Fibroblast of lung (primary cell): ENCODE results near the gene COL4A1. TPM values are rescaled to one million over a fixed set of nuclear protein-coding genes. Genes with fewer than 3 reads are reported as not detected.

Experiments used
- DNase-seq, 2 donors: peaks; one replicate each; pipeline versions ENCODE4 v3.0.0 to v3.0.0-alpha.2; 2010; ENCODE audit warnings: low read depth in 2 of 2
- H2AFZ ChIP-seq: 2 replicates; pipeline ENCODE4 v1.5.1; 2012; ENCODE audit warnings: low read length, control low read depth, inconsistent platforms
- H3K27ac ChIP-seq: 2 replicates; pipeline ENCODE4 v1.5.1; 2011; ENCODE audit warnings: low read length, control low read depth; ENCODE audit not compliant: insufficient read depth
- H3K27me3 ChIP-seq: 2 replicates; pipeline ENCODE4 v1.5.1; 2011; ENCODE audit warnings: mild to moderate bottlenecking, low read length; ENCODE audit not compliant: control insufficient read depth, insufficient read depth
- H3K36me3 ChIP-seq: 2 replicates; pipeline ENCODE4 v1.5.1; 2011; ENCODE audit warnings: low read length; ENCODE audit not compliant: control insufficient read depth, insufficient read depth
- H3K4me1 ChIP-seq: 2 replicates; pipeline ENCODE4 v1.5.1; 2011; ENCODE audit warnings: low read length; ENCODE audit not compliant: control insufficient read depth, insufficient read depth; ENCODE audit errors: extremely low read depth
- H3K4me2 ChIP-seq: 2 replicates; pipeline ENCODE4 v1.5.1; 2011; ENCODE audit warnings: low read length, control low read depth; ENCODE audit not compliant: insufficient read depth; ENCODE audit errors: extremely low read depth
- H3K4me3 ChIP-seq, 4 experiments: fragments of 200-600 bp in 1 of 4; sonication (generic) in 1 of 4; replicated peaks in 1 of 4; 2 replicates each; pipeline ENCODE4 v1.5.1; 2011 to 2016; ENCODE audit warnings: low read length in 4 of 4, low read depth in 3 of 4, mild to moderate bottlenecking in 3 of 4, control low read depth in 2 of 4, inconsistent platforms in 1 of 4, mixed read lengths in 1 of 4; ENCODE audit not compliant: insufficient read depth in 1 of 4; ENCODE audit errors: control extremely low read depth in 1 of 4
- H3K79me2 ChIP-seq: 2 replicates; pipeline ENCODE4 v1.5.1; 2012; ENCODE audit warnings: mild to moderate bottlenecking, low read length, inconsistent platforms; ENCODE audit not compliant: control insufficient read depth, insufficient read depth
- H3K9ac ChIP-seq: 2 replicates; pipeline ENCODE4 v1.5.1; 2011; ENCODE audit warnings: mild to moderate bottlenecking, low read length, control low read depth; ENCODE audit not compliant: insufficient read depth
- H3K9me3 ChIP-seq: 2 replicates; pipeline ENCODE4 v1.5.1; 2012; ENCODE audit warnings: low read depth, low read length; ENCODE audit not compliant: control insufficient read depth, insufficient read depth
- H4K20me1 ChIP-seq: 2 replicates; pipeline ENCODE4 v1.5.1; 2011; ENCODE audit warnings: low read length; ENCODE audit not compliant: control insufficient read depth, insufficient read depth; ENCODE audit errors: extremely low read depth
- CTCF ChIP-seq, 2 donors: IDR thresholded peaks in 1 of 2; conservative IDR thresholded peaks in 1 of 2; 1 replicate in 1 of 2; 2 replicates in 1 of 2; pipeline ENCODE4 v1.5.1; 2011 to 2012; ENCODE audit warnings: low read length in 2 of 2, control low read depth in 1 of 2, inconsistent platforms in 1 of 2, low read depth in 1 of 2, mild to moderate bottlenecking in 1 of 2
- EZH2 ChIP-seq: IDR thresholded peaks from 2 replicates; pipeline ENCODE4 v1.5.1; 2012; ENCODE audit warnings: low read length, control low read depth, mild to moderate bottlenecking; ENCODE audit errors: missing control alignments
- polyA plus RNA-seq, 2 donors: library from polyadenylated mRNA; depleted of rRNA in 1 of 2; stranded (reverse) in 1 of 2; unstranded in 1 of 2; fragments of >200 nt; gene quantifications; 2 replicates each; pipeline ENCODE4 v1.2.1, GENCODE V29; 2011 to 2012; ENCODE audit warnings: missing spikeins in 1 of 2
- total RNA-seq: library from RNA; depleted of rRNA; stranded (reverse); fragments of >200 nt; gene quantifications from 2 replicates; pipeline ENCODE4 v1.2.1, GENCODE V29; 2014

COL4A1 gene
- total and polyA plus RNA-seq, 2 donors (not counting 1 experiment from before 2014, with no cell fraction given) = 34.0 to 607 TPM

DNA sequence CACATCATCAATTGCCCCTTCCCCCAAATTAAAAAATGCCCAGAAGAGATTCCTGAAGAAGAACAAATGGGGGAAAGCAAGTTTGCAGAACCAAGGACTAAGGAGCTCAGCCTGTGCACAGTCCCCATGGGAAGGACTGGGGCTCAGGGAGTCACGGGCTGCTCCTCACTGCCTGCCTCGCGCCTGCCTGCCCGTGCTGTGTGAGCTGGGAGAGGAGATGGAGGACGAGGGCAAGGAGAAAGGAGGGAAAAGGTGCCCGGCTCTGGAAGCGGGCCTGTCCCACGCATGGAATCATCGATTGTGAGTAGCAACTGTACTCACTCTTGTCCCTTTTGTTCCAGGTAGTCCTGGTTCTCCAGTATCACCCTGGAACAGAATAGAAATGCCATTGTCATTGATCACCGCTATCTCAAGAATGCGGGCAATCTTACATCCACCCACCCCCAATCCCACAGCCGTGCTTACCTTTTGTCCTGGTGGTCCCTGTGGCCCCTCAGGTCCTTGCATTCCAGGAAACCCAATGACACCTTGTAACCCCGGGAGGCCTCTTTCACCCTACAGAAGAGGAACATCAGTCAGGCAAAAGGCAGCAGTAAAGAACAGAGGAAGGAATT lies 93.4 kb downstream of the COL4A1 start:
- no peak for TF ChIP-seq EZH2

GRCh38 chr13:110212529-110212928 lies 94.4 kb downstream of the COL4A1 start:
- no peak overlapping the region for H3K27ac ChIP-seq
- H3K9me3 ChIP-seq = no peaks in the 10 kb centered on the region
- no peak overlapping the region for H3K4me3 ChIP-seq
- H3K4me2 ChIP-seq = no peak overlapping the region
- peaks cover 12% of the 10 kb centered on the region for H3K79me2 ChIP-seq
- H3K9ac ChIP-seq = no peak overlapping the region
- H3K4me1 ChIP-seq = peaks cover 16% of the 10 kb centered on the region
- no peaks in the 10 kb centered on the region for H4K20me1 ChIP-seq
- no peak for DNase-seq
- no peak for TF ChIP-seq EZH2
- no peak for TF ChIP-seq CTCF (conservative IDR thresholded peaks at IDR 0.05 in 1 of 2, IDR thresholded peaks at IDR 0.05 in 1 of 2; ENCODE audit: low read depth in 1 of 2, low read length in 2 of 2)
- H3K27me3 ChIP-seq = no peaks in the 10 kb centered on the region
- H3K36me3 ChIP-seq = peaks cover 2% of the 10 kb centered on the region
- H2AFZ ChIP-seq = no peak overlapping the region

More for the DNA sequence above, 93.4 kb downstream of the COL4A1 start:
- H2AFZ ChIP-seq = no peak overlapping the region
- no peak for DNase-seq
- H3K4me3 ChIP-seq = no peak overlapping the region
- no peaks in the 10 kb centered on the region for H4K20me1 ChIP-seq
- H3K79me2 ChIP-seq = peaks cover 12% of the 10 kb centered on the region
- no peaks in the 10 kb centered on the region for H3K9me3 ChIP-seq
- no peaks in the 10 kb centered on the region for H3K27me3 ChIP-seq
- no peak overlapping the region for H3K27ac ChIP-seq
- H3K9ac ChIP-seq = no peak overlapping the region
- peaks cover 2% of the 10 kb centered on the region for H3K36me3 ChIP-seq
- peaks cover 18% of the 10 kb centered on the region for H3K4me1 ChIP-seq
- H3K4me2 ChIP-seq = no peak overlapping the region

- Histone ChIP-seq H3K27ac (no peak overlapping the region), H3K9me3 (no peaks in the 10 kb centered on the region), H3K36me3 (peaks cover 2% of the 10 kb centered on the region), H3K27me3 (no peaks in the 10 kb centered on the region), H2AFZ (no peak overlapping the region), H4K20me1 (no peaks in the 10 kb centered on the region), H3K4me2 (no peak overlapping the region), H3K4me3 (no peak overlapping the region), H3K4me1 (peaks cover 9% of the 10 kb centered on the region), H3K9ac (no peak overlapping the region), H3K79me2 (peaks cover 11% of the 10 kb centered on the region)
- TF ChIP-seq CTCF (conservative IDR thresholded peaks at IDR 0.05 in 1 of 2, IDR thresholded peaks at IDR 0.05 in 1 of 2; ENCODE audit: low read depth in 1 of 2, low read length in 2 of 2) (no peak), EZH2 (no peak)
- DNase-seq = no peak
Observed at GRCh38 chr13:110211735-110212134, 95.2 kb downstream of the COL4A1 start.
